ENCODE measurements around the gene POLR2E. TPM values are rescaled to one million over a fixed set of nuclear protein-coding genes. Genes with fewer than 3 reads are reported as not detected.

The POLR2E gene
- total and polyA plus RNA-seq, 10 of the 15 experiments (the other 5 are each of a cell fraction or from before 2014, with no cell fraction given): 4.0 to 487 (median 200) TPM

- Histone ChIP-seq H3K27ac (ENCODE audit: control insufficient read depth, insufficient read depth) (peak overlapping the region; percentile 83), H3K27me3 (replicated peaks in 1 of 2; ENCODE audit: control insufficient read depth in 2 of 2, insufficient read depth in 2 of 2, low read length in 1 of 2) (no peaks in the 10 kb centered on the region), H3K36me3 (ENCODE audit: control insufficient read depth in 2 of 2, insufficient read depth in 2 of 2, low read length in 1 of 2) (peaks cover 15 to 52% of the 10 kb centered on the region in 2 experiments), H3K9ac (ENCODE audit: control insufficient read depth, insufficient read depth, low read length) (peak overlapping the region; percentile 48), H3K4me1 (ENCODE audit: control insufficient read depth, insufficient read depth, low read length) (peaks cover 29% of the 10 kb centered on the region), H3K4me3 (no peak overlapping the region), H3K4me2 (ENCODE audit: control insufficient read depth, insufficient read depth) (peak overlapping the region; percentile 50; the same call in 1 of the 2 replicates), H3K9me3 (replicated peaks; ENCODE audit: control insufficient read depth, insufficient read depth, low read length) (no peaks in the 10 kb centered on the region), H2AFZ (ENCODE audit: control insufficient read depth, low read depth, low read length) (no peak overlapping the region), H4K20me1 (ENCODE audit: control insufficient read depth, insufficient read depth) (no peaks in the 10 kb centered on the region), H3K79me2 (ENCODE audit: control insufficient read depth, insufficient read depth, low read length) (peaks cover 1% of the 10 kb centered on the region)
- DNase-seq (ENCODE audit: low read depth, low spot score): no peak
- in situ Hi-C loops (cut with MboI) (no loop called here), intact Hi-C loops (cut with micrococcal nuclease; ENCODE audit: unreplicated experiment) (no loop called here)
- ChIA-PET POLR2A (interaction anchor here (0.5 to 4.9 kb wide), 3 partner anchors 8 to 61 kb away, joined by 3 to 23 read pairs (median 7); partner anchors contain the start of gene CNN2), SMC1A (ENCODE audit: uncharacterized antibody, unreplicated experiment) (interaction anchor here (1.0 to 3.0 kb wide), 4 partner anchors 9 to 21 kb away, joined by 3 to 14 read pairs (median 7); partner anchors contain the start of gene ARHGAP45), CTCF (interaction anchor here (0.7 to 1.2 kb wide), 4 partner anchors 10 to 30 kb away, joined by 3 to 5 read pairs (median 4); no protein-coding TSS in a partner anchor), RAD21 (ENCODE audit: unreplicated experiment) (interaction anchor here (0.6 to 1.7 kb wide), 5 partner anchors 10 to 170 kb away, joined by 3 to 8 read pairs (median 4); partner anchors contain the start of gene ARHGAP45)
- FAIRE-seq: peak; percentile 74
- ATAC-seq: peak; percentile 66
- 7% methylated on average over 27 of the region's 27 CpGs for WGBS (ENCODE audit: insufficient coverage, insufficient replicate concordance, low lambda C conversion rate, missing lambda C conversion rate)
- TSS peak; percentile 48 for BruUV-seq (replicated peaks)
- TF ChIP-seq RBBP5 (conservative IDR thresholded peaks at IDR 0.05): no peak
- TF ChIP-seq PBX3 (IDR thresholded peaks at IDR 0.05; ENCODE audit: insufficient replicate concordance, low read depth, low read length): no peak
- peak; percentile 35; the same call in 1 of the 2 replicates for TF ChIP-seq CBFB (IDR thresholded peaks at IDR 0.05; ENCODE audit: low read depth)
- TF ChIP-seq YBX1 (IDR thresholded peaks at IDR 0.05): no peak
- TF ChIP-seq JUND (IDR thresholded peaks at IDR 0.05; ENCODE audit: low read depth, low read length): no peak
- TF ChIP-seq IRF3 (IDR thresholded peaks at IDR 0.05): no peak
- TF ChIP-seq DPF2 (IDR thresholded peaks at IDR 0.05): peak; percentile 51; the same call in 1 of the 2 replicates
- no peak for TF ChIP-seq KAT2A (conservative IDR thresholded peaks at IDR 0.05; ENCODE audit: control insufficient read depth, low read depth, low read length)
- no peak for TF ChIP-seq CHD1 (IDR thresholded peaks at IDR 0.05; ENCODE audit: low read depth, low read length)
- no peak; the same call in 1 of the 2 replicates for TF ChIP-seq POLR2AphosphoS2 (IDR thresholded peaks at IDR 0.05; ENCODE audit: low read depth, low read length)
- TF ChIP-seq BCLAF1 (IDR thresholded peaks at IDR 0.05): no peak
- peak; percentile 83 for TF ChIP-seq RUNX3 (IDR thresholded peaks at IDR 0.05; ENCODE audit: low read length)
- peak; percentile 78 for TF ChIP-seq PML (IDR thresholded peaks at IDR 0.05; ENCODE audit: low read length)
- TF ChIP-seq NBN (IDR thresholded peaks at IDR 0.05): no peak
- peak; percentile 79; the same call in 2 of the 3 replicates for TF ChIP-seq POU2F2 (IDR thresholded peaks at IDR 0.05; ENCODE audit: borderline replicate concordance, low read depth, low read length)
- TF ChIP-seq SREBF2 (IDR thresholded peaks at IDR 0.05; ENCODE audit: low read length): no peak
- no peak for TF ChIP-seq HCFC1 (IDR thresholded peaks at IDR 0.05; ENCODE audit: low read length)
- no peak for TF ChIP-seq ATF3 (IDR thresholded peaks at IDR 0.05; ENCODE audit: borderline replicate concordance, extremely low read depth, low read depth, low read length)
- TF ChIP-seq MEF2B (IDR thresholded peaks at IDR 0.05; ENCODE audit: partially characterized antibody, poor library complexity, severe bottlenecking): no peak
- no peak for TF ChIP-seq RFX5 (IDR thresholded peaks at IDR 0.05; ENCODE audit: low read depth, low read length)
- no peak for TF ChIP-seq HDGF (IDR thresholded peaks at IDR 0.05)
Measured at GRCh38 chr19:1087813-1088415, 7.3 kb downstream of the POLR2E start.

Data from GM12878 (cell line).